DND-41 (cell line): ENCODE results near the gene GRIPAP1.
A peak's percentile ranks its signal among the peaks of the same experiment; 100 is the strongest.

Source experiments
- ATAC-seq: fragments of 200-7000 bp; cut with Tn5 transposase; 3 replicates; pipeline ENCODE4 v1.9.1; 2021; ENCODE audit warnings: low read depth; ENCODE audit not compliant: insufficient read depth
- DNase-seq: peaks from one replicate; pipeline ENCODE4 v3.0.0-alpha.2; 2020
- H2AFZ ChIP-seq: 2 replicates; pipeline ENCODE4 v1.6.0; 2012; ENCODE audit warnings: low read depth, low read length
- H3K27ac ChIP-seq: 2 replicates; pipeline ENCODE4 v1.5.1; 2012; ENCODE audit warnings: low read length, inconsistent platforms
- H3K27me3 ChIP-seq: fragments of 200-600 bp; sonication (generic); 2 replicates; pipeline ENCODE4 v1.6.0; 2012; ENCODE audit warnings: low read length, mild to moderate bottlenecking, inconsistent platforms; ENCODE audit not compliant: insufficient read depth, poor library complexity
- H3K36me3 ChIP-seq: 2 replicates; pipeline ENCODE4 v1.5.1; 2012; ENCODE audit warnings: low read length, inconsistent platforms; ENCODE audit not compliant: insufficient read depth
- H3K4me1 ChIP-seq: 2 replicates; pipeline ENCODE4 v1.5.1; 2012; ENCODE audit warnings: mild to moderate bottlenecking, low read length; ENCODE audit not compliant: insufficient read depth
- H3K4me2 ChIP-seq: 2 replicates; pipeline ENCODE4 v1.6.0; 2012; ENCODE audit warnings: mild to moderate bottlenecking, moderate library complexity, low read length, inconsistent platforms; ENCODE audit not compliant: insufficient read depth
- H3K4me3 ChIP-seq, 2 experiments: fragments of 200-600 bp in 1 of 2; shearing (Covaris generic) in 1 of 2; 2 replicates each; pipeline ENCODE4 v1.5.1; 2012 to 2016; ENCODE audit warnings: inconsistent platforms in 2 of 2, low read length in 2 of 2, mild to moderate bottlenecking in 2 of 2, low read depth in 1 of 2, moderate library complexity in 1 of 2
- H3K79me2 ChIP-seq: 2 replicates; pipeline ENCODE4 v1.6.0; 2012; ENCODE audit warnings: low read length, inconsistent platforms; ENCODE audit not compliant: insufficient read depth
- H3K9ac ChIP-seq: 2 replicates; pipeline ENCODE4 v1.6.0; 2012; ENCODE audit warnings: low read depth, mild to moderate bottlenecking, inconsistent platforms, low read length, moderate library complexity
- H3K9me3 ChIP-seq: 2 replicates; pipeline ENCODE4 v1.5.1; 2012; ENCODE audit warnings: low read length, moderate library complexity, mild to moderate bottlenecking, inconsistent platforms; ENCODE audit not compliant: insufficient read depth, severe bottlenecking
- H4K20me1 ChIP-seq: 2 replicates; pipeline ENCODE4 v1.6.0; 2012; ENCODE audit warnings: low read length; ENCODE audit not compliant: insufficient read depth
- EZH2 ChIP-seq: IDR thresholded peaks from 3 replicates; pipeline ENCODE4 v1.6.1; 2012; ENCODE audit warnings: borderline replicate concordance, low read depth, mild to moderate bottlenecking, moderate library complexity, low read length, inconsistent platforms; ENCODE audit not compliant: severe bottlenecking
- TF ChIP-seq, protein P1 (sequence below): IDR thresholded peaks from 2 replicates; pipeline ENCODE4 v1.5.1; 2012; ENCODE audit warnings: borderline replicate concordance, low read length, moderate library complexity, mild to moderate bottlenecking; ENCODE audit not compliant: poor library complexity, severe bottlenecking; ENCODE audit errors: extremely low read depth

The GRIPAP1 gene

DNA sequence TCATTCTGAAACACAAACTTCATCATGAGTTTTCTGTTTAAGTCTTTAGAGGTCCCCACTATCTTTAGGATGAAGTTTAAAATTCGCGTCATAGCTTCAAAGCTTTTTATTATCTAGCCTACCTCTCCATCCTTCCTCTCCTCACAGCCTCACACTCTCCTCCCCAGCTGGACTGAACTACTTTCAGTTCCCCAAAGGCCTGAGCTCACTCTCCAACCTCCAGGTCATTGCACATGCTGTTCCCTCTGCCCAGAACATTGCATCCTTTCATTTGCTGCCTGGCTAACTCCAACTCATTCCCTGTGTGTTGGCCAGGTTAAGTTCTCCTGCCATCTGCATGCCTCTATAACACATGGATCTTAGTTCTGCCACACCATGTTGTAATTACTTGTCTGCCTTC, 41.8 kb downstream of the GRIPAP1 start:
- no peak for TF ChIP-seq EZH2
- TF ChIP-seq, protein P1, sequence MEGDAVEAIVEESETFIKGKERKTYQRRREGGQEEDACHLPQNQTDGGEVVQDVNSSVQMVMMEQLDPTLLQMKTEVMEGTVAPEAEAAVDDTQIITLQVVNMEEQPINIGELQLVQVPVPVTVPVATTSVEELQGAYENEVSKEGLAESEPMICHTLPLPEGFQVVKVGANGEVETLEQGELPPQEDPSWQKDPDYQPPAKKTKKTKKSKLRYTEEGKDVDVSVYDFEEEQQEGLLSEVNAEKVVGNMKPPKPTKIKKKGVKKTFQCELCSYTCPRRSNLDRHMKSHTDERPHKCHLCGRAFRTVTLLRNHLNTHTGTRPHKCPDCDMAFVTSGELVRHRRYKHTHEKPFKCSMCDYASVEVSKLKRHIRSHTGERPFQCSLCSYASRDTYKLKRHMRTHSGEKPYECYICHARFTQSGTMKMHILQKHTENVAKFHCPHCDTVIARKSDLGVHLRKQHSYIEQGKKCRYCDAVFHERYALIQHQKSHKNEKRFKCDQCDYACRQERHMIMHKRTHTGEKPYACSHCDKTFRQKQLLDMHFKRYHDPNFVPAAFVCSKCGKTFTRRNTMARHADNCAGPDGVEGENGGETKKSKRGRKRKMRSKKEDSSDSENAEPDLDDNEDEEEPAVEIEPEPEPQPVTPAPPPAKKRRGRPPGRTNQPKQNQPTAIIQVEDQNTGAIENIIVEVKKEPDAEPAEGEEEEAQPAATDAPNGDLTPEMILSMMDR: no peak
- Histone ChIP-seq H3K4me3 (no peak overlapping the region), H3K9ac (no peak overlapping the region), H3K9me3 (no peaks in the 10 kb centered on the region), H2AFZ (no peak overlapping the region), H3K4me2 (no peak overlapping the region), H4K20me1 (peaks cover 16% of the 10 kb centered on the region), H3K4me1 (peaks cover 25% of the 10 kb centered on the region), H3K27ac (no peak overlapping the region), H3K36me3 (peaks cover 11% of the 10 kb centered on the region), H3K27me3 (no peaks in the 10 kb centered on the region), H3K79me2 (peaks cover 19% of the 10 kb centered on the region)
- DNase-seq (no peak), ATAC-seq (no peak)

DNA sequence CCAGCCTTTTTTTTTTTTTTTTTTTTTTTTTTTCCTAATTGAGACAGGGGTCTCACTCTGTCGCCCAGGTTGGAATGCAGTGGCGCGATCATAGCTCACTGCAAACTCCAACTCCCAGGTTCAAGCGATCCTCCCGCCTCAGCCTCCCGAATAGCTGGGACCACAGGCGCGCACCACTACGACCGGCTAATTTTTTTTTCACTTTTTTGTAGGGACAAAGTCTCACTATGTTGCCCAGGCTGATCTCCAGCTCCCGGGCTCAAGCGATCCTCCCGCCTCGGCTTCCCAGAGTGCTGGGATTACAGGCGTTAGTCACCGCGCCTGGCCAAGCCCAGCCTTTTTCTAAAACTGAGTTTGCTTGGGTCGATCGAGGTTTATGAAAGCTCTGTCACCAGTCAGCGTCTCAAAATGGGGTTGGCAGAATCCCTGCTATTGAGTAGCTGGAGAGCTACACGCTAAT, 43.4 kb downstream of the GRIPAP1 start:
- peak overlapping the region; percentile 37 to 80; a peak in 3 of 4 replicates for H3K4me3 ChIP-seq
- DNase-seq (no peak), ATAC-seq (no peak)
- peaks cover 41% of the 10 kb centered on the region for H3K4me1 ChIP-seq
- no peaks in the 10 kb centered on the region for H3K27me3 ChIP-seq
- TF ChIP-seq EZH2: no peak
- TF ChIP-seq, protein P1: no peak
- no peaks in the 10 kb centered on the region for H3K9me3 ChIP-seq
- peaks cover 23% of the 10 kb centered on the region for H3K36me3 ChIP-seq
- peak overlapping the region; percentile 80 for H3K9ac ChIP-seq
- peak overlapping the region; percentile 72; the same call in 1 of the 2 replicates for H2AFZ ChIP-seq
- peaks cover 25% of the 10 kb centered on the region for H4K20me1 ChIP-seq
- peak overlapping the region; percentile 73 for H3K4me2 ChIP-seq
- peaks cover 36% of the 10 kb centered on the region for H3K79me2 ChIP-seq
- H3K27ac ChIP-seq: peak overlapping the region; percentile 80

DNA sequence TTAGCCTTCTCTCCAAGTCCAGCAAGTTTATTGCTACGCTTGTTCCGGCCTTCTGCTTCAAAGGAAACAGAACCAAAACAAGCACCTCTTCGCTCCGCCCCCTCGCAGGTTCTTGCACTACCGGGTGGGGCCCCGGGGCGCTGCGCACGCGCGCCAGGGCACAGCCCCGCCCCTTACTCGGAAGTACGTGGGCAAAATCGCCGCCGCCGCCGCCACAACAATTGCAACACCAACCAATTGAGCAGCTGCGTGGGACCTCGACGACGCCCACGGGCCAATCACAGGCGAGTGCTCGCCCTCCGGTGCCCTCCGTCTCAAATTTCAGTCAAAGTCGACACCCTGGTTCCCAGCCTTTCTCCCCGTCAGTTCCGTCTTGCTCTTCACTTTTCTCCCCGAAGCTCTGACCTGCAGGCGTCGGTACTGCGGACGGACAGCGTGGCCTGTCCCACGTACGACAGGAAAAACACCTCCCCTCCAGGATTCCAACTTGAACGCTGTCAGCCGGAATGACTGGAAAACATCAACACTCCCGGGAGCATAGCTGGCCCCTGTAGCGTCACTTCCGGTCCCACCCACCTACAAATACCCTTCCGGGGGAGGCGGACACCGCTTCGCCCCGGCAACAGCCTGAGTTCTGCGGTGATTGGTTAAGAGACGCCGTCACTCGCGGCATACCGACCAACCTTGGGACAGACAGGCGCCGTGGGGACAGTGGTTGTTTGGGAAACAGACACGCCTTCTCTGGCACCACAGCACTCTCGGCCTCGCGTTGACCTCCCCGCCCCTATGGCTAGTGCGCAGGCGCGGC, 44.0 kb downstream of the GRIPAP1 start:
- peak overlapping the region; percentile 80 for H3K9ac ChIP-seq
- H3K27ac ChIP-seq: peak overlapping the region; percentile 96
- no peaks in the 10 kb centered on the region for H3K27me3 ChIP-seq
- H3K4me1 ChIP-seq: peaks cover 48% of the 10 kb centered on the region
- no peaks in the 10 kb centered on the region for H3K9me3 ChIP-seq
- peaks cover 26% of the 10 kb centered on the region for H4K20me1 ChIP-seq
- peak overlapping the region; percentile 97 for H2AFZ ChIP-seq
- H3K4me2 ChIP-seq: peak overlapping the region; percentile 93
- peak; percentile 88 for ATAC-seq
- H3K36me3 ChIP-seq: peaks cover 23% of the 10 kb centered on the region
- peak; percentile 96 for DNase-seq
- peak overlapping the region; percentile 55 to 80; a peak in 3 of 4 replicates for H3K4me3 ChIP-seq
- TF ChIP-seq EZH2: no peak
- TF ChIP-seq, protein P1: no peak
- H3K79me2 ChIP-seq: peaks cover 42% of the 10 kb centered on the region

DNA sequence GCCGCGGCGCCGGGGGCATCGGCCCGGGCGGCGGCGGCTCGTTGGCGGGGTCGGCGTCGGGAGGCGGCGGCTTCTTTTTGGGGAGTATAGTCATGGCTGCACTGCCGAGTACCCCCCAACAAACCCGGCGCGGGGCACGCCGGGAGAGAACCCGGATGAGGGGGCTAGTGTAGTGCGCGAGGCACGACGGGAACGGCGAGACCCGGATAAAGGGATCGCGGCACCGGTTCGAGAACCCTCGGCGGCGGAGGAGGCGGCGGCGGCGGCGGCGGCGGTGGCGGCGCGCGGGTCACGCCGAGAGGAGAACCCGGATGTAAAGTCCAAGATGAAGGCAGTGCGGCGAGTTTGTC, 44.6 kb downstream of the GRIPAP1 start, which contains the start of gene OTUD5:
Gene OTUD5 (minus strand): TSS at position 131 of the 350 bp plus-strand sequence. CDS start 37 bp downstream, at position 94.
- Histone ChIP-seq H2AFZ (peak within 1 kb of the TSS; percentile 97), H3K27me3 (no peaks in the 10 kb centered on the region), H3K79me2 (peaks cover 48% of the 10 kb centered on the region), H3K27ac (peak within 1 kb of the TSS; percentile 96), H4K20me1 (peaks cover 26% of the 10 kb centered on the region), H3K4me1 (peaks cover 52% of the 10 kb centered on the region), H3K4me2 (peak within 1 kb of the TSS; percentile 93), H3K36me3 (peaks cover 23% of the 10 kb centered on the region), H3K4me3 (peak within 1 kb of the TSS; percentile 55 to 80; a peak in 3 of 4 replicates), H3K9me3 (no peaks in the 10 kb centered on the region), H3K9ac (peak within 1 kb of the TSS; percentile 80)
- DNase-seq (peak; percentile 78), ATAC-seq (peak; percentile 64)
- TF ChIP-seq, protein P1: no peak
- no peak for TF ChIP-seq EZH2
